Measurements from ENCODE around the gene TXNRD2. TPM values are rescaled to one million over a fixed set of nuclear protein-coding genes. Genes with fewer than 3 reads are reported as not detected.

TXNRD2 gene
- total and polyA plus RNA-seq, 7 donors: 13.7 to 35.1 (median 21.1) TPM

DNA sequence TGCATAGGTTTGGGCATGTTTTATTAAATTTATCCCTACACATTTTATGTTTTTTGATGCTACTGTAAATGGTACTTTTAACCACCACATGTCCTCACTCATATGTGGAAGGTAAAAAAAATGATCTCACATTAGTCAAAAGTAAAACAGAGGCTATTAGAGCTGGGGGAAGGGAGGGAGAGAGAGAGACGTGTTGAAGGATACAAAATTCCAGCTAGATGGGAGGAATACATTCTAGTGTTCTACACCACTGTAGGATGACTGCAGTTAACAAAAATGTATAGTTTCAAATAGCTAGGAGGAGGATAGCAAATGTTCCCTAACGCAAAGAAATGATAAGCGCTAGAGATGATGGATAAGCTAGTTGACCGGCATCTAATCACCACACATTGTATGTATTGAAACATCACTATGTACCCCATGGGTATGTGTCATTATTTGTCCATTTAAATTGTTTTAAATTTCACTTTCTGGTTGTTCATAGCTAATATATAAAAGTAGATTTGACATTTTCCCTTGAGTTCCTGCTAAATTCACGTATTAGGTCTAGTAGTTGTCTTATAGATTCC lies 77.0 kb downstream of the TXNRD2 start:
- WGBS, 3 donors: 97 to 99% (median 97%) methylated on average over 5 of the region's 5 CpGs
- Histone ChIP-seq H3K27me3 (ENCODE audit: insufficient read depth in 3 of 3, low read length in 2 of 3) (no peaks in the 10 kb centered on the region), H3K27ac (no peak overlapping the region), H3K36me3 (ENCODE audit: insufficient read depth in 1 of 2, low read depth in 1 of 2) (no peaks in the 10 kb centered on the region), H3K4me3 (no peak overlapping the region), H3K9me3 (no peaks in the 10 kb centered on the region), H3K4me1 (no peaks in the 10 kb centered on the region)
- TF ChIP-seq CTCF (IDR thresholded peaks at IDR 0.05): no peak
- ATAC-seq: no peak
- intact Hi-C loops (cut with DNase I): no loop called here
- no peak for DNase-seq

- H3K27ac ChIP-seq: no peak overlapping the region
- no peak for TF ChIP-seq CTCF (IDR thresholded peaks at IDR 0.05)
- no peaks in the 10 kb centered on the region for H3K9me3 ChIP-seq
- intact Hi-C loops (cut with DNase I): no loop called here
- no peaks in the 10 kb centered on the region for H3K27me3 ChIP-seq (ENCODE audit: insufficient read depth in 3 of 3, low read length in 2 of 3)
- 89 to 98% (median 91%) methylated on average over 5 of the region's 5 CpGs for WGBS, 3 donors
- no peak for ATAC-seq
- H3K4me3 ChIP-seq: no peak overlapping the region
- no peak for DNase-seq
- no peaks in the 10 kb centered on the region for H3K4me1 ChIP-seq
- no peaks in the 10 kb centered on the region for H3K36me3 ChIP-seq (ENCODE audit: insufficient read depth in 1 of 2, low read depth in 1 of 2)
These were observed 78.0 kb downstream of the TXNRD2 start for GRCh38 chr22:19863571-19863970.

- no peak for TF ChIP-seq CTCF (IDR thresholded peaks at IDR 0.05)
- Histone ChIP-seq H3K4me3 (no peak overlapping the region), H3K9me3 (no peaks in the 10 kb centered on the region), H3K27ac (no peak overlapping the region), H3K36me3 (ENCODE audit: insufficient read depth in 1 of 2, low read depth in 1 of 2) (no peaks in the 10 kb centered on the region), H3K4me1 (no peaks in the 10 kb centered on the region), H3K27me3 (ENCODE audit: insufficient read depth in 3 of 3, low read length in 2 of 3) (no peaks in the 10 kb centered on the region)
- intact Hi-C loops (cut with DNase I): no loop called here
- ATAC-seq (no peak), DNase-seq (no peak)
- 74 to 83% (median 81%) methylated on average over 12 to 13 of the region's 13 CpGs for WGBS, 3 donors
These were observed 78.9 kb downstream of the TXNRD2 start for GRCh38 chr22:19862619-19863246.

DNA sequence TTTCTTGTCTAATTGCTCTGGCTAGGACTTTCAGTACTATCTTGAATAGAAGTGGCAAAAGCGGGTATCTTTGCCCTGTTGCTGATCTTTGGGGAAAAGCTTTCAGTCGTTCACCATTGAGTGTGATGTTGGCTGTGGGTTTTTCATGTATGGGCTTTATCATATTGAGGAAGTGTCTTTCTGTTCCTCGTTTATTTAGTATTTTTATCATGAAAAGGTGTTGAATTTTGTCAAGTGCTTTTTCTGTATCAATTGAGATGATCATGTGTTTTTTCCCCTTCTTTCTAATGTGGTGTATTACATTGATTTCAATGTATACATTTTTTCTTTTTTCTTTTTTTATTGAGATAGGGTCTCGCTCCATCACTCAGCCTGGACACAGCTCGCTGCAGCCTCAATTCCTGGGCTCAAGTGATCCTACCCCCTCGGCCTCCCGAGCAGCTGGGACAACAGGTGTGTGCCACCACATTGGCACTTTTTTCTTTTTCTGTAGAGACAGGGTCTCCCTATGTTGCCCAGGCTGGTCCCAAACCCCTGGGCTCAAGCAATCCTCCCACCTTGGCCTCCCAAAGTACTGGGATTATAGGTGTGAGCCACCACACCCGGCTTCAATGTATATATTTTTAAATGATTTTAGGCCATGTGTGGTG lies 81.6 kb downstream of the TXNRD2 start:
- WGBS, 3 donors: 85 to 89% (median 89%) methylated on average over 8 of the region's 8 CpGs
- DNase-seq: no peak
- intact Hi-C loops (cut with DNase I): no loop called here

More for the DNA sequence above, 81.6 kb downstream of the TXNRD2 start:
- Histone ChIP-seq H3K4me3 (no peak overlapping the region), H3K9me3 (no peaks in the 10 kb centered on the region), H3K27ac (no peak overlapping the region), H3K27me3 (ENCODE audit: insufficient read depth in 3 of 3, low read length in 2 of 3) (no peaks in the 10 kb centered on the region), H3K4me1 (peaks cover 9% of the 10 kb centered on the region), H3K36me3 (ENCODE audit: insufficient read depth in 1 of 2, low read depth in 1 of 2) (no peaks in the 10 kb centered on the region)
- no peak for TF ChIP-seq CTCF (IDR thresholded peaks at IDR 0.05)
- ATAC-seq: no peak
